ENCODE measurements around the gene HNRNPU. TPM values are rescaled to one million over a fixed set of nuclear protein-coding genes. Genes with fewer than 3 reads are reported as not detected.

Gene HNRNPU
- total RNA-seq, 1 donor = 348 TPM

DNA sequence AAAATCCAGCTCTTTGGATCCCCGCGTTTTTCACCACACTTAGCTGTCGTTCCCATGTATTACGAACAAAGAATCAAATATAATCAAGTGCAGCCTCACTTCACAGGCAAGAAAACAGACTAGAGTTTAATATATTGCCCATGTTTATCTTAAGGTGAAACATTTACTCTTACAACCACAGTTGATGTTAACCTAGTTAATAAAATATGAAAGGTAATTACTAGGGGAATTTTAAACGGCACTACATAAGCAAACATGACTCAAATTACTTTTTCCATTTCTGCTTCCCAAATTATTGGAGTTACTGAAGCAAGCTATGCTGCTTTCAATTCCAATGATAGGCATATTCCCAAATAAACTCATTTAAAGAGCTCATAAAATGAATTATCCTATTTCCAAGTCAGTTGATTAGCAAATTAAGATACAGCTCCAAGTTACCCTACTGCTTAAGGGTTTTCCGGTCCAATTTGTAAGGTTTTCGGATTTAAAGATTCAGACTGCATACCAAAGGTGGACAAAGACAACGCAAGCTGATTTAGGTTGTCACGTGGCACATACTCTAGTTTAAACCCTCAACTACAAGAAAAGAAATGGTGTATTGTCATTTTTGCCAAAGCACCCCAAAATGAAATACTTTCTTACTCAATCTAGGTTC, 22.9 kb downstream of the HNRNPU start:
- no peak for TF ChIP-seq CTCF (IDR thresholded peaks at IDR 0.05; ENCODE audit: insufficient read depth, low read length)
- H3K4me3 ChIP-seq (ENCODE audit: low read depth, low read length) = no peak overlapping the region
- DNase-seq (ENCODE audit: low read depth) = no peak

GRCh38 chr1:244840219-244840794, 24.0 kb downstream of the HNRNPU start:
- no peak for TF ChIP-seq CTCF (IDR thresholded peaks at IDR 0.05; ENCODE audit: insufficient read depth, low read length)
- no peak overlapping the region for H3K4me3 ChIP-seq (ENCODE audit: low read depth, low read length)
- no peak for DNase-seq (ENCODE audit: low read depth)

DNA sequence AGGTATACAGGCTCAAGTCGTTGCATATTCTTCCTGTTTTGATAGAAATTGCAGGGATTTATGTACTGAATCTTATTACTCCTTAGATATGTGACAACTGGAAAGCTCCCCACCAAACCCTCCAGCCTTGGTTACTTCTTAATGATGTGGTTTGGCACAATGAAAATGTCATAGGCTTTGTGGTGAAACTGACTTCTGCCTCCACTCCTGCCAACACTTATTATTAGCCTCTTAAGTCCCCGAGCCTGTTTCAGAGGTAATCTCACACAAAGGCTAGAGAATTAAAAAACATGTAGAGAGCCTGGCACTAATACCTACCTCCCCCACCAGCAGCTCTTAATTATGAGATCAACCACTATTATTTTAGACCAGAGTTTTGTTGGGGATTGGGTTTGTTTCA, 24.7 kb downstream of the HNRNPU start:
- no peak for DNase-seq (ENCODE audit: low read depth)
- TF ChIP-seq CTCF (IDR thresholded peaks at IDR 0.05; ENCODE audit: insufficient read depth, low read length) = no peak
- no peak overlapping the region for H3K4me3 ChIP-seq (ENCODE audit: low read depth, low read length)

DNA sequence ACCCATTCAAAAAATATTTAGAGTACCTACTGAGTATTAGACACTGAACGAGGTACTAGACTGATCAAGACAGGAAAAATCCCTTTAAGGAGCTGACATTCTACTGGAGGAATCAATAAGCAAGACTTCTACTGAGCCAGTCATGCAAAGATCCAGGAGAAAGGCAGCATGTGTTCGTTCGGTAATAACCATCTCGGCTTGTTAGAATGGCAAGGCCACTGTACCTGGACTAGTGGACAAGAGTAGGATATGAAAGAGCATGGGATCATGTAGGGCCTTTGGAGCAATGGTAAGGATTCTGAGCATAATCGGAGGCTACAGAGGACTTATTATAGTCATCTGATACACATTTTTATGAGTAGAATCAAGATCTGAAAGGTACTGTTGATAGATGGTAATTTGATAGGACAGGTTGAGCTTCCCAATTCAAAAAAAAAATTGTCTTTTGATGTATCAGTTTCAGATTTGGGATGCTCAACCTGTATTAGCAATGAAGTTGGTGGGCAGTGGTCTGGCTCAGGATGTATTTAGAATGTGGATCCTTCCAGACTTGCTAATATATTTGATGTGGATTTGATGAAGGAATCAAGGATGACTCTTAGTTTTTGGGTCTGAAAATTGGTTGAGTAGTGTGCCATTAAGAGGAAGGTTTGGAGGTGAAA, 26.6 kb downstream of the HNRNPU start:
- no peak for TF ChIP-seq CTCF (IDR thresholded peaks at IDR 0.05; ENCODE audit: insufficient read depth, low read length)
- no peak for DNase-seq (ENCODE audit: low read depth)
- H3K4me3 ChIP-seq (ENCODE audit: low read depth, low read length) = peak overlapping the region; percentile 78

GRCh38 chr1:244836584-244836983, 27.8 kb downstream of the HNRNPU start:
- DNase-seq (ENCODE audit: low read depth) = peak; percentile 43
- TF ChIP-seq CTCF (IDR thresholded peaks at IDR 0.05; ENCODE audit: insufficient read depth, low read length) = no peak
- H3K4me3 ChIP-seq (ENCODE audit: low read depth, low read length) = peak overlapping the region; percentile 78

DNA sequence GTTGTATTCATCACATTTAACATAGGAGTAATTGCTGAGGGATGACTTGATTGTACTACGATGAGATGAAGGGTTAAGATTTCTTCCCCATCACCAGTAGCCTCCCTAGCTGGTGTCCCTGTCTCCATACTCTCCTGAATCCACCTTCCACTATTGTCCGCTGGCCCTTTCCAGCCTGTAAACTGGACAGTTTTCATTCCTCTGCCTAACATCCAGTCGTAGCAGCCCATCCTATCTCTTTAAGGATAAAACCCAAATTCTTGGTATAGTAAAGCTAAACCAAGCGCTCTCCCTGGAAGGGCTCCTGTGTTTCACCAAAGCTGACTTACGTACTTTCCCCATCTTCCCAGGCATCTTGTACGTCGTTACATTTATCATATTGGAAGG, 28.2 kb downstream of the HNRNPU start:
- H3K4me3 ChIP-seq (ENCODE audit: low read depth, low read length) = peak overlapping the region; percentile 78
- TF ChIP-seq CTCF (IDR thresholded peaks at IDR 0.05; ENCODE audit: insufficient read depth, low read length) = no peak
- DNase-seq (ENCODE audit: low read depth) = peak; percentile 61

Data from fibroblast of the aortic adventitia (primary cell).